Muscle of leg (tissue), 11 donors: ENCODE data around the gene AFMID. TPM values are rescaled to one million over a fixed set of nuclear protein-coding genes. Genes with fewer than 3 reads are reported as not detected.

ENCODE experiments used
- DNase-seq: peaks from one replicate; pipeline ENCODE4 v3.0.0; 2013
- H3K27ac ChIP-seq: one replicate; pipeline ENCODE4 v1.5.1; 2013; ENCODE audit warnings: mild to moderate bottlenecking, low read length, control low read depth
- H3K27me3 ChIP-seq: one replicate; pipeline ENCODE4 v1.6.1; 2013; ENCODE audit warnings: low read length; ENCODE audit not compliant: control insufficient read depth, insufficient read depth
- H3K36me3 ChIP-seq: one replicate; pipeline ENCODE4 v1.6.1; 2013; ENCODE audit warnings: low read length; ENCODE audit not compliant: control insufficient read depth, insufficient read depth
- H3K4me1 ChIP-seq: one replicate; pipeline ENCODE4 v1.6.1; 2013; ENCODE audit warnings: low read length; ENCODE audit not compliant: control insufficient read depth, insufficient read depth
- H3K4me3 ChIP-seq: one replicate; pipeline ENCODE4 v1.5.1; 2013; ENCODE audit warnings: low read length, control low read depth
- H3K9me3 ChIP-seq: replicated peaks from 2 replicates; pipeline ENCODE4 v1.6.1; 2013; ENCODE audit warnings: low read depth, low read length; ENCODE audit not compliant: control insufficient read depth
- WGBS: methylation state at CpG from one replicate; pipeline ENCODE4 v1.1.5; 2013; ENCODE audit warnings: missing lambda C conversion rate; ENCODE audit not compliant: insufficient coverage; 5-methylcytosine and 5-hydroxymethylcytosine counted together
- polyA plus RNA-seq, 8 donors: library from polyadenylated mRNA; unstranded; fragments of 120-200 nt; gene quantifications; one replicate each; pipeline versions ENCODE4 v1.2.1 to v1.2.3, GENCODE V29; 2013; ENCODE audit warnings: inconsistent platforms in 1 of 8, low replicate concordance in 1 of 8; ENCODE audit not compliant: insufficient read length in 8 of 8, insufficient read depth in 1 of 8
- total RNA-seq: library from RNA; stranded (reverse); fragments of 120-200 nt; gene quantifications from one replicate; pipeline ENCODE4 v1.2.4, GENCODE V29; 2013

Gene AFMID
- total and polyA plus RNA-seq, 9 donors = 25.8 to 43.3 (median 38.3) TPM

- 91% methylated on average over 1 of the region's 2 CpGs for WGBS
- Histone ChIP-seq H3K27ac (no peak overlapping the region), H3K4me3 (no peak overlapping the region), H3K27me3 (no peaks in the 10 kb centered on the region), H3K4me1 (peaks cover 51% of the 10 kb centered on the region), H3K36me3 (peaks cover 34% of the 10 kb centered on the region), H3K9me3 (no peaks in the 10 kb centered on the region)
- no peak for DNase-seq
Measured at GRCh38 chr17:78180508-78180907, 6.7 kb upstream of the AFMID start.

GRCh38 chr17:78182504-78182903 lies 4.7 kb upstream of the AFMID start:
- Histone ChIP-seq H3K27ac (no peak overlapping the region), H3K9me3 (no peaks in the 10 kb centered on the region), H3K27me3 (no peaks in the 10 kb centered on the region), H3K4me1 (peaks cover 53% of the 10 kb centered on the region), H3K36me3 (peaks cover 34% of the 10 kb centered on the region), H3K4me3 (no peak overlapping the region)
- no peak for DNase-seq
- 86% methylated on average over 11 of the region's 13 CpGs for WGBS

- Histone ChIP-seq H3K4me1 (peaks cover 49% of the 10 kb centered on the region), H3K27me3 (no peaks in the 10 kb centered on the region), H3K36me3 (peaks cover 25% of the 10 kb centered on the region), H3K4me3 (no peak overlapping the region), H3K9me3 (no peaks in the 10 kb centered on the region), H3K27ac (peak overlapping the region; percentile 20)
- no peak for DNase-seq
- WGBS = 51% methylated on average over 3 of the region's 12 CpGs
Measured at GRCh38 chr17:78183916-78184315, 3.2 kb upstream of the AFMID start.

- Histone ChIP-seq H3K4me1 (peaks cover 45% of the 10 kb centered on the region), H3K4me3 (no peak overlapping the region), H3K9me3 (no peaks in the 10 kb centered on the region), H3K27me3 (no peaks in the 10 kb centered on the region), H3K36me3 (peaks cover 22% of the 10 kb centered on the region), H3K27ac (peak overlapping the region; percentile 20)
- no peak for DNase-seq
- WGBS = 42% methylated on average over 10 of the region's 10 CpGs
Measured at GRCh38 chr17:78184351-78184750, 2.8 kb upstream of the AFMID start.

- Histone ChIP-seq H3K4me1 (peaks cover 40% of the 10 kb centered on the region), H3K27me3 (no peaks in the 10 kb centered on the region), H3K36me3 (peaks cover 21% of the 10 kb centered on the region), H3K9me3 (no peaks in the 10 kb centered on the region), H3K27ac (no peak overlapping the region), H3K4me3 (no peak overlapping the region)
- 30% methylated on average over 2 of the region's 9 CpGs for WGBS
- DNase-seq = no peak
Measured at GRCh38 chr17:78184868-78185267, 2.3 kb upstream of the AFMID start.

GRCh38 chr17:78185981-78186691 lies 1.0 kb upstream of the AFMID start:
- H3K4me1 ChIP-seq = peaks cover 37% of the 10 kb centered on the region
- peak overlapping the region; percentile 78 for H3K4me3 ChIP-seq
- H3K27ac ChIP-seq = peak overlapping the region; percentile 59
- 39% methylated on average over 5 of the region's 10 CpGs for WGBS
- H3K27me3 ChIP-seq = no peaks in the 10 kb centered on the region
- H3K9me3 ChIP-seq = no peaks in the 10 kb centered on the region
- DNase-seq = peak; percentile 74
- H3K36me3 ChIP-seq = peaks cover 21% of the 10 kb centered on the region

- Histone ChIP-seq H3K4me1 (no peaks in the 10 kb centered on the region), H3K36me3 (peaks cover 31% of the 10 kb centered on the region), H3K4me3 (no peak overlapping the region), H3K9me3 (no peaks in the 10 kb centered on the region), H3K27ac (no peak overlapping the region), H3K27me3 (no peaks in the 10 kb centered on the region)
- DNase-seq = no peak
- no CpG with 5 or more reads among the region's 5 CpGs for WGBS
Measured at GRCh38 chr17:78196716-78197115, 9.6 kb downstream of the AFMID start.

GRCh38 chr17:78197147-78197832 lies 10.1 kb downstream of the AFMID start:
- Histone ChIP-seq H3K4me1 (no peaks in the 10 kb centered on the region), H3K36me3 (peaks cover 28% of the 10 kb centered on the region), H3K4me3 (no peak overlapping the region), H3K27me3 (no peaks in the 10 kb centered on the region), H3K9me3 (no peaks in the 10 kb centered on the region), H3K27ac (no peak overlapping the region)
- no peak for DNase-seq
- 83% methylated on average over 8 of the region's 9 CpGs for WGBS

- peaks cover 40% of the 10 kb centered on the region for H3K36me3 ChIP-seq
- H3K9me3 ChIP-seq = no peaks in the 10 kb centered on the region
- 84% methylated on average over 6 of the region's 6 CpGs for WGBS
- no peak for DNase-seq
- no peak overlapping the region for H3K27ac ChIP-seq
- H3K27me3 ChIP-seq = no peaks in the 10 kb centered on the region
- H3K4me1 ChIP-seq = no peaks in the 10 kb centered on the region
- no peak overlapping the region for H3K4me3 ChIP-seq
Measured at GRCh38 chr17:78200451-78200850, 13.3 kb downstream of the AFMID start.

GRCh38 chr17:78202666-78203065 lies 15.5 kb downstream of the AFMID start:
- H3K9me3 ChIP-seq = no peaks in the 10 kb centered on the region
- no peak for DNase-seq
- no peak overlapping the region for H3K4me3 ChIP-seq
- no peaks in the 10 kb centered on the region for H3K4me1 ChIP-seq
- H3K27me3 ChIP-seq = no peaks in the 10 kb centered on the region
- 98% methylated on average over 8 of the region's 8 CpGs for WGBS
- peaks cover 37% of the 10 kb centered on the region for H3K36me3 ChIP-seq
- no peak overlapping the region for H3K27ac ChIP-seq
